Measurements from ENCODE around the gene SHD. TPM values are rescaled to one million over a fixed set of nuclear protein-coding genes. Genes with fewer than 3 reads are reported as not detected.

The SHD gene
- total and polyA plus RNA-seq, 7 donors: 0.04 to 2.1 (median 0.52) TPM; not detected in 1

DNA sequence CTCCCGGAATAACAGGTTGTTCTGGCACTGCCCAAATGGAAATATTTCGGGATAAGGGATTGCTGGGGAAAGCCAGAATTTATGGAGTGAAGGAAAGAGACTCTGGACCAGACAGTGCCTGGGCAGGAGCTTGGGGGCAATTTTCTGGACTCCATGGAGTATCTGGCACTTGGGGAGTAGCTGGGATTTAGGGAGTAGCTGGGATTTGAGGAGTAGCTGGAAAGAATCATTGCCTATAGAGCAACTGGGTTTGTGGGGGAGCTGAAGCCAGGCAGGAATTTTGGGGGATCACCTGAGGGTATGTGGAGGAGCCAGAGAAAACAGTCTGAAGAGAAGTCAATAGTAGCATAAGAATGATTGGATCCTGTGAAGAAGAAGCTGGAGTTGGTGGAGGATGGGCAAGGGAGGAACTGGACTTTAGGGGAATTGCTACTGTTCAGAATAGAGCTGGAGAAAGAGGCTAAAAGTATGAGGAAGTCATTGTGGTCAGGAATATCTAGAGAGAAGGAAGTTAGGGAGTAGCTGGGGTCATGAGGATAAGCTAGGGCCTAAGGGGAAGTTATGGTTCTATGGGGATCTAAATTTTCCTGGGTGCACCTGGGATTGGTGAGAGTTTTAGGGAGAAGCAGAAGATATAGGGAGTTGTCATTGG, 40.1 kb downstream of the SHD start:
- no peak for DNase-seq
- H3K27ac ChIP-seq: no peak overlapping the region
- WGBS, 3 donors: 92 to 100% (median 96%) methylated on average over 2 of the region's 2 CpGs
- ATAC-seq: no peak
- H3K27me3 ChIP-seq (ENCODE audit: insufficient read depth in 3 of 3, low read length in 2 of 3): no peaks in the 10 kb centered on the region
- TF ChIP-seq, protein P1, sequence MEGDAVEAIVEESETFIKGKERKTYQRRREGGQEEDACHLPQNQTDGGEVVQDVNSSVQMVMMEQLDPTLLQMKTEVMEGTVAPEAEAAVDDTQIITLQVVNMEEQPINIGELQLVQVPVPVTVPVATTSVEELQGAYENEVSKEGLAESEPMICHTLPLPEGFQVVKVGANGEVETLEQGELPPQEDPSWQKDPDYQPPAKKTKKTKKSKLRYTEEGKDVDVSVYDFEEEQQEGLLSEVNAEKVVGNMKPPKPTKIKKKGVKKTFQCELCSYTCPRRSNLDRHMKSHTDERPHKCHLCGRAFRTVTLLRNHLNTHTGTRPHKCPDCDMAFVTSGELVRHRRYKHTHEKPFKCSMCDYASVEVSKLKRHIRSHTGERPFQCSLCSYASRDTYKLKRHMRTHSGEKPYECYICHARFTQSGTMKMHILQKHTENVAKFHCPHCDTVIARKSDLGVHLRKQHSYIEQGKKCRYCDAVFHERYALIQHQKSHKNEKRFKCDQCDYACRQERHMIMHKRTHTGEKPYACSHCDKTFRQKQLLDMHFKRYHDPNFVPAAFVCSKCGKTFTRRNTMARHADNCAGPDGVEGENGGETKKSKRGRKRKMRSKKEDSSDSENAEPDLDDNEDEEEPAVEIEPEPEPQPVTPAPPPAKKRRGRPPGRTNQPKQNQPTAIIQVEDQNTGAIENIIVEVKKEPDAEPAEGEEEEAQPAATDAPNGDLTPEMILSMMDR (IDR thresholded peaks at IDR 0.05): no peak
- H3K9me3 ChIP-seq: no peaks in the 10 kb centered on the region
- intact Hi-C loops (cut with DNase I): no loop called here
- no peaks in the 10 kb centered on the region for H3K4me1 ChIP-seq
- H3K4me3 ChIP-seq: no peak overlapping the region
- no peaks in the 10 kb centered on the region for H3K36me3 ChIP-seq (ENCODE audit: insufficient read depth in 1 of 2, low read depth in 1 of 2)

DNA sequence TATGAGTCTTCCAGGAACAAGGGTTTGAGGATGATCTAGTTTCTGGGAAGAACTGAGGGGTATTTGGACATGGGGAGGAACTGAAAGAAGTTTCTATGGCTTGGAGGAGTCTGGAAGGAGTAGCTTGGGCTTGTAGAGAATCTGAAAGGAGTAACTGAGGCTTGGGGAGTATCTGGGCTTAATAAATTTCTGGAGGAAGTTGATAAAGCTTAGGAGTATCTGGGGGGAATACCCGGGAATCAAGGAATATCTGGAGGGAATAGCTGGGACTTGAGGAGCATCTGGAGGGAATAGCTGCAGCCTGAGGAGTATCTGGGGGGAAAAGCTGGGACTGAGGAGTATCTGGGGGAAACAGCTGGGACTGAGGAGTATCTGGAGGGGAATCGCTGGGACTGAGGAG, 41.4 kb downstream of the SHD start:
- no peaks in the 10 kb centered on the region for H3K9me3 ChIP-seq
- H3K36me3 ChIP-seq (ENCODE audit: insufficient read depth in 1 of 2, low read depth in 1 of 2): no peaks in the 10 kb centered on the region
- no peak overlapping the region for H3K4me3 ChIP-seq
- TF ChIP-seq, protein P1 (IDR thresholded peaks at IDR 0.05): no peak
- ATAC-seq (no peak), DNase-seq (no peak)
- no peaks in the 10 kb centered on the region for H3K4me1 ChIP-seq
- no peaks in the 10 kb centered on the region for H3K27me3 ChIP-seq (ENCODE audit: insufficient read depth in 3 of 3, low read length in 2 of 3)
- 90 to 96% (median 93%) methylated on average over 2 of the region's 2 CpGs for WGBS, 3 donors
- intact Hi-C loops (cut with DNase I): no loop called here
- H3K27ac ChIP-seq: no peak overlapping the region

DNA sequence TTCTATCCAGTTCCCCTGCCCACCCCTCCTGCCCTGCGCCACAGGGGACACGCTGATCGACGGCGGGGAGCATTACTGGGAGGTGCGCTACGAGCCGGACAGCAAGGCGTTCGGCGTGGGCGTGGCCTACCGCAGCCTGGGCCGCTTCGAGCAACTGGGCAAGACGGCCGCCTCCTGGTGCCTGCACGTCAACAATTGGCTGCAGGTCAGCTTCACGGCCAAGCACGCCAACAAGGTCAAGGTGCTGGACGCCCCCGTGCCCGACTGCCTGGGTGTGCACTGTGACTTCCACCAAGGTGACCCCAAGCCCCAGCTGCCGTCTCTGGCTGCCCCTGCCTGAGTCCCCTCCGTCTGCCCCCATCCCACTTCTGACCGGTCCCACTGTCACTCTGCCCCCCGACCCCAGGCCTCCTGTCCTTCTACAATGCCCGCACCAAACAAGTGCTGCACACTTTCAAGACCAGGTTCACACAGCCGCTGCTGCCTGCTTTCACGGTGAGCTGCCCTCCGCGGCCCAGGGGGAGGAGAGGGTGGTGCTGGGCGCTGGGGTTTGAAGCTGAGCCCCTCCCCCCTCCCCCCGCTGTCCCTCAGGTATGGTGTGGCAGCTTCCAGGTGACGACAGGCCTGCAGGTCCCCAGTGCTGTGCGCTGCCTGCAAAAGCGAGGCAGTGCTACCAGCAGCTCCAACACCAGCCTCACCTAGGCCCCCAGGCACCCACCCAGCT, 44.0 kb downstream of the SHD start:
- Histone ChIP-seq H3K27me3 (ENCODE audit: insufficient read depth in 3 of 3, low read length in 2 of 3) (peaks cover 0 to 20% (median 6%) of the 10 kb centered on the region in 3 donors), H3K36me3 (ENCODE audit: insufficient read depth in 1 of 2, low read depth in 1 of 2) (no peaks in the 10 kb centered on the region), H3K4me3 (no peak overlapping the region), H3K4me1 (no peaks in the 10 kb centered on the region), H3K27ac (no peak overlapping the region), H3K9me3 (no peaks in the 10 kb centered on the region)
- WGBS, 3 donors: 68 to 78% (median 74%) methylated on average over 35 to 37 of the region's 37 CpGs
- DNase-seq (peak in 1 of 2 donors; percentile 22), ATAC-seq (no peak)
- TF ChIP-seq, protein P1 (IDR thresholded peaks at IDR 0.05): no peak
- intact Hi-C loops (cut with DNase I): no loop called here

DNA sequence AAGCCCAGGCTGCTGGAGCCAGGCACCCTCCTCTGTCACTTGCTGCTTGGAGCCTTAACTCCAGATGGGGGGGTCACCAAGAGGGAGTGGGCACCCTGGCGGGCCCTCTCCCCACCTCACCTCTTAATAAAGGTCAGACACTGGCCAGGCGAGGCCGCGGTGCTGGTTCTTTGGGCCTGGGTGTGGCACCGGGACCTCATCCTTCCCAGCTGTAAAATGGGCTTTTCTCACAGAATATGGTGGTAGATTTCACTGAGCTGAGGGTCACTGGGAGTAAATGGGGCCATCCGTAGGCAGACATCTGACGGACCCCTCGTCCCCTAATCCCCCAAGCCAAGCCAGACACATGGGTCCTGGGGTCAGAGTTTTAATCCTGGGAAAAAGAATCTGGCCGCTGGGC, 44.6 kb downstream of the SHD start:
- Histone ChIP-seq H3K27me3 (ENCODE audit: insufficient read depth in 3 of 3, low read length in 2 of 3) (peaks cover 0 to 20% (median 7%) of the 10 kb centered on the region in 3 donors), H3K36me3 (ENCODE audit: insufficient read depth in 1 of 2, low read depth in 1 of 2) (no peaks in the 10 kb centered on the region), H3K27ac (no peak overlapping the region), H3K9me3 (no peaks in the 10 kb centered on the region), H3K4me3 (no peak overlapping the region), H3K4me1 (no peaks in the 10 kb centered on the region)
- ATAC-seq (no peak), DNase-seq (no peak)
- intact Hi-C loops (cut with DNase I): no loop called here
- TF ChIP-seq, protein P1 (IDR thresholded peaks at IDR 0.05): no peak
- 77 to 93% (median 88%) methylated on average over 9 of the region's 9 CpGs for WGBS, 3 donors

Data from psoas muscle (tissue), 8 donors.